ENCODE measurements around the gene CEP162. TPM values are rescaled to one million over a fixed set of nuclear protein-coding genes. Genes with fewer than 3 reads are reported as not detected.
"Not testable (repeated sequence)": the region's sequence is repeated elsewhere in the genome, so short reads cannot be mapped to it uniquely, and the experiment has no call there.

CEP162 gene
- total RNA-seq, 2 donors from 2014 or later: 29.7 to 39.2 TPM

DNA sequence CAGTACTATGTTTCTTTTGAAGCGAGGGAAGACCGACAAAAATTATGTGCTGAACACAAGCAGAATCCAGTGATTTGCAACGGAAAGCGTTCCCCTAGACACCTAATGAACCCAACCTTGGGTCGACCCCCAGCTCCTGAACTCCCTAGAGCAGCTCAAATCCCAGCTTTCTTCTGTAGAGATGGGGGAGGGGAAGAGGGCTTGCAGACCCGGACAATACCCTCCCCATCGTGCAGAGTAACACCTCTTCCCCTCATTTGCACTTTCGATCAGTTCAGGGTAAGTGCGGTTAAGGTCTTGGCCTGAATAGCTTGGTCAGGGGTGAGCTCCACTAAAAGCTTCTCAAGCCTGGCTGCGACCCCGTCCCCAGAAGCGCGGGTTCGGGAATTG, 404 bp downstream of the CEP162 start:
- peak overlapping the region; percentile 82 for H3K4me3 Mint-ChIP-seq
- Histone ChIP-seq H3K27ac (ENCODE audit: low read depth, low read length) (peak overlapping the region; percentile 42), H3K4me1 (ENCODE audit: control insufficient read depth, insufficient read depth, low read length) (no peaks in the 10 kb centered on the region), H3K36me3 (ENCODE audit: control insufficient read depth, insufficient read depth, low read length) (peaks cover 6% of the 10 kb centered on the region), H3K27me3 (ENCODE audit: control insufficient read depth, insufficient read depth, low read length, poor library complexity, severe bottlenecking) (peaks cover 36% of the 10 kb centered on the region), H3K9ac (ENCODE audit: extremely low read depth, low read length, poor library complexity, severe bottlenecking) (peak overlapping the region; percentile 78), H3K4me3 (ENCODE audit: low read length) (peak overlapping the region; percentile 96), H3K9me3 (ENCODE audit: control insufficient read depth, low read length) (no peaks in the 10 kb centered on the region)
- no peaks in the 10 kb centered on the region for H3K9me3 Mint-ChIP-seq
- 14 to 46% methylated on average over 3 to 14 of the region's 14 CpGs for WGBS, 2 experiments (ENCODE audit: insufficient coverage in 1 of 2, insufficient read length in 1 of 2)
- DNase-seq: no peak
- peaks cover 27% of the 10 kb centered on the region for H3K27me3 Mint-ChIP-seq (ENCODE audit: insufficient read depth)
- H3K4me1 Mint-ChIP-seq: peaks cover 6% of the 10 kb centered on the region
- peaks cover 2% of the 10 kb centered on the region for H3K36me3 Mint-ChIP-seq (ENCODE audit: low read depth)
- no peak for TF ChIP-seq CTCF (conservative IDR thresholded peaks at IDR 0.05)
- peak overlapping the region; percentile 88 for H3K27ac Mint-ChIP-seq

DNA sequence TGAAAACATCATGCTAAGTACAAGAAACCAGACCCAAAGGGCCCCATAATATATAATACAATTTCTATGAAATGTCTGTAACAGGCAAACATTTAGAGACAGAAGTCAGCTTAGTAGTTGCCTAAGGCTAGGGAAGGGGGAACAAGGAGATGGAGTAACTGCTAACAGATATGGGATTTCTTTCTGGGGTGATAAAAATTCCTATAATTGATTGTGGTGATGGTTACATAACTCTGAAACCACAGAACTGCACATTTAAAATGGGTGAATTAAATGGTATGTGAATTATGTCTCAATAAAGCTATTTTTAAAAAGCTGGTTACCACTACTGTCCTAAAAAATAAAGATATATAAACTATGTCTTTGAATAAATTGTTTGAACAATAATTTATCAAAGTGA, 3.2 kb downstream of the CEP162 start:
- no peak for TF ChIP-seq CTCF (conservative IDR thresholded peaks at IDR 0.05)
- Mint-ChIP-seq H3K4me1 (peaks cover 10% of the 10 kb centered on the region), H3K9me3 (no peaks in the 10 kb centered on the region)

GRCh38 chr6:84223608-84224007, 3.8 kb downstream of the CEP162 start:
- H3K27ac Mint-ChIP-seq; H3K36me3 Mint-ChIP-seq (ENCODE audit: low read depth); H3K9ac ChIP-seq (ENCODE audit: extremely low read depth, low read length, poor library complexity, severe bottlenecking); DNase-seq; H3K27ac ChIP-seq (ENCODE audit: low read depth, low read length); H3K9me3 Mint-ChIP-seq; H3K4me3 Mint-ChIP-seq; H3K9me3 ChIP-seq (ENCODE audit: control insufficient read depth, low read length); H3K4me3 ChIP-seq (ENCODE audit: low read length); H3K4me1 ChIP-seq (ENCODE audit: control insufficient read depth, insufficient read depth, low read length); H3K27me3 ChIP-seq (ENCODE audit: control insufficient read depth, insufficient read depth, low read length, poor library complexity, severe bottlenecking); H3K27me3 Mint-ChIP-seq (ENCODE audit: insufficient read depth): not testable (repeated sequence)
- WGBS, 2 experiments (ENCODE audit: insufficient coverage in 1 of 2, insufficient read length in 1 of 2): 95 to 100% methylated on average over 5 of the region's 5 CpGs
- peaks cover 14% of the 10 kb centered on the region for H3K4me1 Mint-ChIP-seq
- peaks cover 15% of the 10 kb centered on the region for H3K36me3 ChIP-seq (ENCODE audit: control insufficient read depth, insufficient read depth, low read length)

More for the DNA sequence above, 3.2 kb downstream of the CEP162 start:
- Mint-ChIP-seq H3K27ac (no peak overlapping the region), H3K36me3 (ENCODE audit: low read depth) (peaks cover 2% of the 10 kb centered on the region), H3K27me3 (ENCODE audit: insufficient read depth) (peaks cover 8% of the 10 kb centered on the region), H3K4me3 (no peak overlapping the region)
- H3K9ac ChIP-seq (ENCODE audit: extremely low read depth, low read length, poor library complexity, severe bottlenecking): no peak overlapping the region
- H3K27ac ChIP-seq (ENCODE audit: low read depth, low read length): no peak overlapping the region
- no peak for DNase-seq
- peaks cover 10% of the 10 kb centered on the region for H3K36me3 ChIP-seq (ENCODE audit: control insufficient read depth, insufficient read depth, low read length)
- no peak overlapping the region for H3K4me3 ChIP-seq (ENCODE audit: low read length)
- no peaks in the 10 kb centered on the region for H3K9me3 ChIP-seq (ENCODE audit: control insufficient read depth, low read length)
- no peaks in the 10 kb centered on the region for H3K4me1 ChIP-seq (ENCODE audit: control insufficient read depth, insufficient read depth, low read length)
- H3K27me3 ChIP-seq (ENCODE audit: control insufficient read depth, insufficient read depth, low read length, poor library complexity, severe bottlenecking): peaks cover 9% of the 10 kb centered on the region

GRCh38 chr6:84222426-84222825, 5.0 kb downstream of the CEP162 start:
- no peak for DNase-seq
- H3K27me3 ChIP-seq (ENCODE audit: control insufficient read depth, insufficient read depth, low read length, poor library complexity, severe bottlenecking): no peaks in the 10 kb centered on the region
- no peaks in the 10 kb centered on the region for H3K4me1 ChIP-seq (ENCODE audit: control insufficient read depth, insufficient read depth, low read length)
- H3K27ac ChIP-seq (ENCODE audit: low read depth, low read length): no peak overlapping the region
- Mint-ChIP-seq H3K4me1 (peaks cover 22% of the 10 kb centered on the region), H3K4me3 (no peak overlapping the region), H3K27me3 (ENCODE audit: insufficient read depth) (no peaks in the 10 kb centered on the region), H3K27ac (no peak overlapping the region), H3K9me3 (no peaks in the 10 kb centered on the region), H3K36me3 (ENCODE audit: low read depth) (peaks cover 2% of the 10 kb centered on the region)
- H3K36me3 ChIP-seq (ENCODE audit: control insufficient read depth, insufficient read depth, low read length): peaks cover 16% of the 10 kb centered on the region
- no peak for TF ChIP-seq CTCF (conservative IDR thresholded peaks at IDR 0.05)
- H3K9ac ChIP-seq (ENCODE audit: extremely low read depth, low read length, poor library complexity, severe bottlenecking): no peak overlapping the region
- 98% methylated on average over 4 of the region's 4 CpGs; no CpG with 5 or more reads in 1 of the 2 experiments for WGBS, 2 experiments (ENCODE audit: insufficient coverage in 1 of 2, insufficient read length in 1 of 2)
- H3K4me3 ChIP-seq (ENCODE audit: low read length): no peak overlapping the region
- no peaks in the 10 kb centered on the region for H3K9me3 ChIP-seq (ENCODE audit: control insufficient read depth, low read length)

All from endodermal cell (in vitro differentiated cells).